Effector CD4-positive, alpha-beta T cell (primary cell): Measurements from ENCODE around the gene MYBPC1.
"Not testable (repeated sequence)": the region's sequence is repeated elsewhere in the genome, so short reads cannot be mapped to it uniquely, and the experiment has no call there.

ENCODE experiments used
- DNase-seq: peaks from one replicate; pipeline ENCODE4 v3.0.0-alpha.2; 2020

The MYBPC1 gene

GRCh38 chr12:101660662-101661061 lies 65.9 kb downstream of the MYBPC1 start:
- DNase-seq, result not testable (repeated sequence)

- DNase-seq, result no peak
These were observed 68.5 kb downstream of the MYBPC1 start for GRCh38 chr12:101663298-101663697.

DNA sequence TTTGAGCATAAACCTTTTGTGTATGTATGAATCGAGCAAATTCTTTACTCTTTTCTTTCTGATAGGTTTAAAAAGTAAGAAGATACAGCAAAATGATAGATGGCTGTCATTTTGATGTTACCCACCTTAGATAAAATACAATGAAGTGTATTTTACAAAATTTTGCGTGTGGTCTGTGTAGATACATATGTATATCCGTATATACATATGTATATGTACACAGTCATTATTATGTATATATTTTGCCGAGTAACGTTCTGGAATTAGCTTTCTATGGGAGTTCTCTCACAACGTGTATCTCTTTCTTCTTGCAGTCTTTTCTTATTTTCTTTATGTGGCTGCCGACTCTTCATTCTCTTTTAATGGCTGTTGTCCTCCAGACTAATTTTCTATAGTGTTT lies 70.2 kb downstream of the MYBPC1 start:
- DNase-seq, result no peak

GRCh38 chr12:101666052-101666728 lies 71.4 kb downstream of the MYBPC1 start:
- no peak for DNase-seq

DNA sequence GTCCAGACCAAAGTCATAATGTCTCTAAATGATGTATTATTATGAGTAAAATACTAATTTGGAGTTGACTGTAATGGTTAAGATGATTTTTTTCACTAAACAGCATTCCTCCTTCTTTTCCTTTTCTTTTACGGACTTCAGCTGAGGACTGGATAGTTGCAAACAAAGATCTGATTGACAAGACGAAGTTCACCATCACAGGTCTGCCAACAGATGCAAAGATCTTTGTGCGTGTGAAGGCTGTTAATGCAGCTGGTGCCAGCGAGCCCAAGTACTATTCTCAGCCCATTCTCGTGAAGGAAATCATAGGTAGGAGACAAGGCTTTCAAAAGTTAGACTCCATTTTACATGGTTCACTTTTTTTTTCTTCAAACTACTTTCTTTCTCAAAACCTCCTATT lies 72.8 kb downstream of the MYBPC1 start:
- DNase-seq, result no peak

GRCh38 chr12:101670007-101670671 lies 75.4 kb downstream of the MYBPC1 start:
- DNase-seq, result no peak

DNA sequence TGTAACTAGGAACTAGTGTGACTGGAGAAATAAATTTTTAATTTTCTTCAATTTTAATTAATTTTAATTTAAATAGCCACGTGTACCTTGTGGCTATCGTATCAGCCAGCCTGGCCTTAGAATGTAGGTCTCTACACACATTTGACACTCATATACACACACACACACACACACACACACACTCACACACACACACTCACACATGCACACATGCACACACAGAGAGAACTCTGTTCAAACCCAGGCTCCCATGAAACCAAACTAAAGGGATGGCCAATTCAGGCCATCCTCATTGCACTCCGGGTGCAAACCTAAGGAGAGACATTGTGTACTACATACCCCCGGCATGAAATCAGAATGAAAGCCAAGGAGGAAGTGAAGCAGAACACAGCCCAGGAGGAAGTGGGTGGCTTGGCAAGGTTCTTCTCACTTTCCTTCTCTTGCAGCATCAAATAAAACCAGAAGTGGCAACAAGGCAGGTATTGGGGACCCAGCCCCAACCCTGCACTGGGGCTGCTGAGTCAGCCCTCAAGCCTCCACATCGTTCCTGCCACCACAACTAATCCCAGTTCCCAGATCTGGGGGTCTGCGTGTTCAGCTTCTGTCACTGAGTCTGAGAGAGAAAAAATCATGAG lies 76.5 kb downstream of the MYBPC1 start:
- DNase-seq, result no peak

GRCh38 chr12:101671833-101672232 lies 77.1 kb downstream of the MYBPC1 start:
- no peak for DNase-seq

- no peak for DNase-seq
These were observed 80.8 kb downstream of the MYBPC1 start for GRCh38 chr12:101675555-101675954.

DNA sequence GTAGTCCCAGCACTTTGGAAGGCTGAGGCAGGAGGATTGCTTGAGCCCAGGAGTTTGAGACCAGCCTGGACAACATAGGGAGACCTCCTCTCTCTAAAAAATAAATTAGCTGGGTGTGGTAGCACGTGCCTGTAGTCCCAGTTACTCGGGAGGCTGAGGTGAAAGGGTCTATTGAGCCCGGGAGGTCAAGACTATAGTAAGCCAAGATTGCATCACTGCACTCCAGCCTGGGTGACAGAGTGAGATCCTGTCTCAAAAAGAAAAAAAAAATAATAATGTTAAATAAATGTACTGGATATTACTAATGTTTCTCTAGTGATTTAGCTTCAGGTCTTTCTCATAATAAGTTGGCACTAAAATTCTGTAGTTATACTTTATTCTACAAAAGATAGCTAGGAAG lies 81.7 kb downstream of the MYBPC1 start:
- DNase-seq, result not testable (repeated sequence)

DNA sequence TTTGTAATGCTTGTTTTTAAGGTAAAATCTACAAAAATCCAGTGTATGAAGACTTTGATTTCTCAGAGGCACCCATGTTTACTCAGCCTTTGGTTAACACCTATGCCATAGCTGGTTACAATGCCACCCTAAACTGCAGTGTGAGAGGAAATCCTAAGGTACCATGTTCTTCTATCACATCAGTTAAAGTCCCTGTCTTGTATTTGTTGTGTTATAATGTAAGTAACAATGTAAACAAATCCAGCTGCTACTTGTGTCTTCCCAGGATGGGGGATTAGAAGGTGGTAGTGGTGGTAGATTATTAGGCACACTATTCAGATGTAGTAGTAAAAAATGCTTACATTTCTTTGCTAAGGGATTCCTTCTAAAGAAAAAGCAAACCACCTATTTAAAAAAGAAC lies 83.3 kb downstream of the MYBPC1 start:
- no peak for DNase-seq

- DNase-seq, result no peak
These were observed 85.5 kb downstream of the MYBPC1 start for GRCh38 chr12:101680240-101680639.

- no peak for DNase-seq
These were observed 85.9 kb downstream of the MYBPC1 start for GRCh38 chr12:101680647-101681046.

GRCh38 chr12:101681627-101682026 lies 86.9 kb downstream of the MYBPC1 start:
- not testable (repeated sequence) for DNase-seq

GRCh38 chr12:101685092-101685491 lies 90.3 kb downstream of the MYBPC1 start:
- no peak for DNase-seq

- no peak for DNase-seq
These were observed 91.4 kb downstream of the MYBPC1 start for GRCh38 chr12:101686176-101686575.

GRCh38 chr12:101690544-101691098 lies 95.8 kb downstream of the MYBPC1 start:
- no peak for DNase-seq

DNA sequence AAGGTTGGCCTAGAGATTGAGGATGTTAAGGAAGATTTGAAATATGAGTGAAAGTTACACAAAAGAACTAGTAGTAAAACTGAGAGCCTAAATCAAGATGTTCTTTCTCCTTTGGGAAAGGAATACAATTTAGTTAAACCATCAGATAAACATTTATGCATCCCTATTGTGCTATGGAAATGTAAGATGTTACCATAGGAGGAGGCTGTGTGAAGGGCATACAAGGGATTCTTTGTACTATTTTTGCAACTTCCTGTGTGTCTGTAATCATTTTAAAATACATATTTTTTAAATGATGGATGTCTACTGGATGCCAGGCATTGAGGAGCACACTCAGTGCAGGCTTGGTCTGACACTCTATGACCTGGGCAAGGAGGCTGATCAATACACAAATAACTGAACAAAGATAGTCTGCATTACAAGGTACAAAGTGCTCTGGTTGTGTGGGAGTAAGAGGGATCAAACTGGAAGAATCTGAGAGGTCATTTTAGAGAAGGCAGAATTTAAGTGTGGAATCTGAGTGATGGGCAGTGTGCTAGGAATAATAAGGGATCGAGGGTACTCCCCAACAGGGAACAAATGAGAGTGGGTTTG lies 96.8 kb downstream of the MYBPC1 start:
- no peak for DNase-seq

DNA sequence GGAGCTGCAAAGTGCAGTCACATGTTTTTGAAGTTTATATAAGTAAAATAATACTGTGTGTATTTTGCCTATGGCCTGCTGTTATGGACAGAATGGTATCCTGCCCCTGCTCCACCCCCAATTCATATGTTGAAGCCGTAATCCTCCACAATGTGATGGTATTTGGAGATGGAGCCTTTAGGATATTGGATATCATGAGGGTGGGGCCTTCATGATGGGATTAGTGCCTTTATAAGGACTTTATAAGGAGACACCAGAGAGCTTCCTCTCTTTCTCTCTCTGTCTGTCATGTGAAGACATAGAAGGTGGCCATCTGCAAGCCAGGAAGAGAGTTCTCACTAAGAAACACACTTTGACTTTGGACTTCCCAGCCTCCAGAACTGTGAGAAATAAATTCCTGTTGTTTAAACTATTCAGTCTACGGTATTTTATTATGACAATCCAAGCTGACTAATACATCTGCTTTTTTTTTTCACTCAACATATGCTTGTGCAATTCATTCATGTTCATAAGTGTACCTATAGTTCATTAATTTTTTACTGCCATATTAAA lies 99.6 kb downstream of the MYBPC1 start:
- no peak for DNase-seq

GRCh38 chr12:101694986-101695385 lies 100.2 kb downstream of the MYBPC1 start:
- DNase-seq, result no peak

GRCh38 chr12:101695706-101696105 lies 100.9 kb downstream of the MYBPC1 start:
- DNase-seq, result no peak

DNA sequence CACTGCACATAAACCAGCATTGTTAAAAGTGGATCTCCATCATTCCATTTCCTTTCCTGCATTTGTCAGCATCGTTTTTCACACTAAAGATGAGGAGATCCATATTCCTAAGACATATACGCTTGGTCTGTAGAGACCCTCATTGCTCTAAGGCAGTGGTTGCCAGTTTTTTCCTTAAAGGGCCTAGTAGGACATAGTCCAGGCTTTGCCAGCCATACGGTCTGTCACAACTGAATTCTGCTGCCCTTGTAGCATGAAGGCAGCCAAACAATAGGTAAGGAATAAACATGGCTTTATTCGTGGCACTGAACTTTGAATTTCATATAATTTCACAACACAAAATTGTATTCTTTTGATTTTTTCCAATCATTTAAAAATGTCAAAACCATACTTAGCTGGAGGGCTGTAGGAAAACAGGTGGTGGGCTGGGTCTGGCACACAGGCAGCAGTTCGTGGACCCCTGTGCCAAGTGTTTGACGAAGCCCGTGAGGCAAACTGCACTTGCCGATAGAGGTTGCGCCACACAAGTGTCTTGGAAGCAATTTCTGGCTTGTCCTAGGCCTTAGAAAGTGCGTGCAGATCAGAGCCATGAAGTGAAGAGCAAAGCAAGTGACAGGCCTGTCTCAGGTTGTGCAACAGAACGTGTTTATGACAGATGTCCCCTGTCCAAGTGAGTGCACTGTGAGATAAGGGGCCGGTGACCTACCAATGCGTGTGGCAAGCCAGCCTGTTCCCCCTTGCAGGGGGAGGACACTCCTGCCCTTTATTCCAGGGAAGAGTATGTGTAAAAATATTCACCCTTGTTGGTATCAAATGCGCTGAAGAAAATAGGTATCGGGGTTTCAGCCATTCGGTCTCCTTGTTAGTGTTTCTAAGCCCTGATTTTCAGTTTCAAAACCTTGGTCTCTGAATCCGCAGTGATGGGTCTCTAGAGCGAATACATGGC lies 101.8 kb downstream of the MYBPC1 start:
- no peak for DNase-seq
